ENCODE results near the gene UGT3A2. TPM values are rescaled to one million over a fixed set of nuclear protein-coding genes. Genes with fewer than 3 reads are reported as not detected.

Gene UGT3A2
- polyA plus RNA-seq, 1 of the 3 experiments (the other 2 are of a cell fraction): 0.05 TPM

DNA sequence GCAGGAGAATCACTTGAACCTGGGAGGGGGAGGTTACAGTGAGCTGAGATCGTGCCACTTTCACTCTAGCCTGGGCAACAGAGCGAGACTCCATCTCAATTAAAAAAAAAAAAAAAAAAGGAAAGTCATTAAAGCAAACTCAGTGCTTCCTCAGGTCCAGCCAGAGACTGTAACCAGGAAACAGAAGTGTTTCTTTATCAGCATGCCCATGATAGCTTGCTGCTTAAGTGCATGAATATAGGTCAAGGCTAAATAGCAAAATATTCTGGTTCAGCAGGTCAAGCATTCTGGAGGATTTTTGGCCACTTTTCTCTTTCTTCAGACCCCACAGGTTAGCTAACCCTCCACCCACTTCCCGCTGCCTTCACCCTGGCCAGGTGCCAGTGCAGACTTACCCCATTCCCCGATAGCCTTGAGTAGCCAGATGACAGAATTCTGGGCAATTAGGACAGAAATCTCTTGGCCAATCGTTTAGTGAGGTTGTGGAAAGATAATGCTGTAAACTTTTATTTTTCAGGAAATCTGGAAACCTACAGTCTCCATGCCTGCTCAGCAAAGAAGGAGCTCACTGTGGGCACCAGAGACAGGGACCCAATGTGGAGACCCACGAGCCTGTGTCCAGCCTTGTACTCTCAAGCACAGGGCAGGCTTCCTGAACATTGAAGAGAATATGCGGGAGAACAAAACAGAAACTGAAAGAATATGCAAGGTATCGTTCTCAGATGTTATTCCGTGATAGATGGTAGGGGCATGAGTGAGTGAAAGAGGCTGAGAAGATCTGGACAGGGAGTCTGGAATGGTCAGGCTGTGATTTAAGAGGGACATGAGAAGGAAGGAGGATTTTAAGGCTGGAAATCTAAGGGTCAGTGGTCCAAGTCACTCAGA lies 4.2 kb upstream of the UGT3A2 start:
- Histone ChIP-seq H3K36me3 (replicated peaks in 1 of 2; ENCODE audit: control insufficient read depth in 1 of 2, insufficient read depth in 2 of 2, low read length in 1 of 2) (no peaks in the 10 kb centered on the region), H3F3A (replicated peaks; ENCODE audit: insufficient read depth) (no peaks in the 10 kb centered on the region), H3K9me3 (no peaks in the 10 kb centered on the region), H3K79me2 (ENCODE audit: insufficient read depth) (no peaks in the 10 kb centered on the region), H3K9ac (no peak overlapping the region), H3K4me2 (peak overlapping the region; percentile 50; the same call in 1 of the 2 replicates), H3K9me2 (no peaks in the 10 kb centered on the region), H2AFZ (ENCODE audit: low read depth) (no peak overlapping the region), H4K20me1 (ENCODE audit: insufficient read depth) (no peaks in the 10 kb centered on the region), H3K4me3 (ENCODE audit: low read depth in 2 of 2, low read length in 1 of 2) (peak overlapping the region in 1 of 2 experiments; percentile 13; a peak in 2 of 4 replicates), H3K27me3 (ENCODE audit: insufficient read depth) (no peaks in the 10 kb centered on the region; the same call in 1 of the 2 replicates), H3K27ac (ENCODE audit: low read depth in 2 of 2, low read length in 1 of 2) (no peak overlapping the region), H3K4me1 (ENCODE audit: control insufficient read depth in 1 of 2, insufficient read depth in 2 of 2, low read depth in 1 of 2, low read length in 1 of 2) (peaks cover 0 to 8% of the 10 kb centered on the region in 2 experiments; a peak in 2 of 4 replicates)
- no peak for DNase-seq
- CTCF ChIA-PET: interaction anchor here (0.6 to 5.3 kb wide), 2 partner anchors 8 to 18 kb away, joined by 3 to 34 read pairs; no protein-coding TSS in a partner anchor
- POLR2A ChIA-PET: no interaction called here
- TF ChIP-seq MXI1 (IDR thresholded peaks at IDR 0.05; ENCODE audit: low read depth, low read length): no peak
- no peak for TF ChIP-seq EZH2phosphoT487 (IDR thresholded peaks at IDR 0.05; ENCODE audit: borderline replicate concordance, low read depth)
- TF ChIP-seq TEAD4 (IDR thresholded peaks at IDR 0.05; ENCODE audit: borderline replicate concordance, insufficient read depth): no peak
- TF ChIP-seq RAD21 (IDR thresholded peaks at IDR 0.05; ENCODE audit: low read length): no peak
- TF ChIP-seq TAF1 (IDR thresholded peaks at IDR 0.05; ENCODE audit: borderline replicate concordance, low read depth, low read length): no peak
- TF ChIP-seq CHD2 (IDR thresholded peaks at IDR 0.05; ENCODE audit: low read length, partially characterized antibody): no peak
- TF ChIP-seq, protein P1, sequence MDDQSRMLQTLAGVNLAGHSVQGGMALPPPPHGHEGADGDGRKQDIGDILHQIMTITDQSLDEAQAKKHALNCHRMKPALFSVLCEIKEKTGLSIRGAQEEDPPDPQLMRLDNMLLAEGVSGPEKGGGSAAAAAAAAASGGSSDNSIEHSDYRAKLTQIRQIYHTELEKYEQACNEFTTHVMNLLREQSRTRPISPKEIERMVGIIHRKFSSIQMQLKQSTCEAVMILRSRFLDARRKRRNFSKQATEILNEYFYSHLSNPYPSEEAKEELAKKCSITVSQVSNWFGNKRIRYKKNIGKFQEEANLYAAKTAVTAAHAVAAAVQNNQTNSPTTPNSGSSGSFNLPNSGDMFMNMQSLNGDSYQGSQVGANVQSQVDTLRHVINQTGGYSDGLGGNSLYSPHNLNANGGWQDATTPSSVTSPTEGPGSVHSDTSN (IDR thresholded peaks at IDR 0.05): no peak
- no peak for TF ChIP-seq ELF1 (IDR thresholded peaks at IDR 0.05)
- TF ChIP-seq SMC3 (IDR thresholded peaks at IDR 0.05; ENCODE audit: low read depth, low read length): no peak
- TF ChIP-seq, protein P2, sequence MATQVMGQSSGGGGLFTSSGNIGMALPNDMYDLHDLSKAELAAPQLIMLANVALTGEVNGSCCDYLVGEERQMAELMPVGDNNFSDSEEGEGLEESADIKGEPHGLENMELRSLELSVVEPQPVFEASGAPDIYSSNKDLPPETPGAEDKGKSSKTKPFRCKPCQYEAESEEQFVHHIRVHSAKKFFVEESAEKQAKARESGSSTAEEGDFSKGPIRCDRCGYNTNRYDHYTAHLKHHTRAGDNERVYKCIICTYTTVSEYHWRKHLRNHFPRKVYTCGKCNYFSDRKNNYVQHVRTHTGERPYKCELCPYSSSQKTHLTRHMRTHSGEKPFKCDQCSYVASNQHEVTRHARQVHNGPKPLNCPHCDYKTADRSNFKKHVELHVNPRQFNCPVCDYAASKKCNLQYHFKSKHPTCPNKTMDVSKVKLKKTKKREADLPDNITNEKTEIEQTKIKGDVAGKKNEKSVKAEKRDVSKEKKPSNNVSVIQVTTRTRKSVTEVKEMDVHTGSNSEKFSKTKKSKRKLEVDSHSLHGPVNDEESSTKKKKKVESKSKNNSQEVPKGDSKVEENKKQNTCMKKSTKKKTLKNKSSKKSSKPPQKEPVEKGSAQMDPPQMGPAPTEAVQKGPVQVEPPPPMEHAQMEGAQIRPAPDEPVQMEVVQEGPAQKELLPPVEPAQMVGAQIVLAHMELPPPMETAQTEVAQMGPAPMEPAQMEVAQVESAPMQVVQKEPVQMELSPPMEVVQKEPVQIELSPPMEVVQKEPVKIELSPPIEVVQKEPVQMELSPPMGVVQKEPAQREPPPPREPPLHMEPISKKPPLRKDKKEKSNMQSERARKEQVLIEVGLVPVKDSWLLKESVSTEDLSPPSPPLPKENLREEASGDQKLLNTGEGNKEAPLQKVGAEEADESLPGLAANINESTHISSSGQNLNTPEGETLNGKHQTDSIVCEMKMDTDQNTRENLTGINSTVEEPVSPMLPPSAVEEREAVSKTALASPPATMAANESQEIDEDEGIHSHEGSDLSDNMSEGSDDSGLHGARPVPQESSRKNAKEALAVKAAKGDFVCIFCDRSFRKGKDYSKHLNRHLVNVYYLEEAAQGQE (IDR thresholded peaks at IDR 0.05; ENCODE audit: low read depth, low read length): no peak
- TF ChIP-seq, protein P3, sequence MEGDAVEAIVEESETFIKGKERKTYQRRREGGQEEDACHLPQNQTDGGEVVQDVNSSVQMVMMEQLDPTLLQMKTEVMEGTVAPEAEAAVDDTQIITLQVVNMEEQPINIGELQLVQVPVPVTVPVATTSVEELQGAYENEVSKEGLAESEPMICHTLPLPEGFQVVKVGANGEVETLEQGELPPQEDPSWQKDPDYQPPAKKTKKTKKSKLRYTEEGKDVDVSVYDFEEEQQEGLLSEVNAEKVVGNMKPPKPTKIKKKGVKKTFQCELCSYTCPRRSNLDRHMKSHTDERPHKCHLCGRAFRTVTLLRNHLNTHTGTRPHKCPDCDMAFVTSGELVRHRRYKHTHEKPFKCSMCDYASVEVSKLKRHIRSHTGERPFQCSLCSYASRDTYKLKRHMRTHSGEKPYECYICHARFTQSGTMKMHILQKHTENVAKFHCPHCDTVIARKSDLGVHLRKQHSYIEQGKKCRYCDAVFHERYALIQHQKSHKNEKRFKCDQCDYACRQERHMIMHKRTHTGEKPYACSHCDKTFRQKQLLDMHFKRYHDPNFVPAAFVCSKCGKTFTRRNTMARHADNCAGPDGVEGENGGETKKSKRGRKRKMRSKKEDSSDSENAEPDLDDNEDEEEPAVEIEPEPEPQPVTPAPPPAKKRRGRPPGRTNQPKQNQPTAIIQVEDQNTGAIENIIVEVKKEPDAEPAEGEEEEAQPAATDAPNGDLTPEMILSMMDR (IDR thresholded peaks at IDR 0.05): no peak
- TF ChIP-seq GATA2 (CRISPR knock-in tag; IDR thresholded peaks at IDR 0.05): no peak
- TF ChIP-seq, protein P4, sequence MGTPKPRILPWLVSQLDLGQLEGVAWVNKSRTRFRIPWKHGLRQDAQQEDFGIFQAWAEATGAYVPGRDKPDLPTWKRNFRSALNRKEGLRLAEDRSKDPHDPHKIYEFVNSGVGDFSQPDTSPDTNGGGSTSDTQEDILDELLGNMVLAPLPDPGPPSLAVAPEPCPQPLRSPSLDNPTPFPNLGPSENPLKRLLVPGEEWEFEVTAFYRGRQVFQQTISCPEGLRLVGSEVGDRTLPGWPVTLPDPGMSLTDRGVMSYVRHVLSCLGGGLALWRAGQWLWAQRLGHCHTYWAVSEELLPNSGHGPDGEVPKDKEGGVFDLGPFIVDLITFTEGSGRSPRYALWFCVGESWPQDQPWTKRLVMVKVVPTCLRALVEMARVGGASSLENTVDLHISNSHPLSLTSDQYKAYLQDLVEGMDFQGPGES (IDR thresholded peaks at IDR 0.05; ENCODE audit: low read depth, low read length): no peak
- no peak for TF ChIP-seq EP300 (IDR thresholded peaks at IDR 0.05; ENCODE audit: borderline replicate concordance in 1 of 2, low read depth in 1 of 2, low read length in 1 of 2)
- TF ChIP-seq RCOR1 (IDR thresholded peaks at IDR 0.05; ENCODE audit: low read length): no peak
- TF ChIP-seq GABPA (IDR thresholded peaks at IDR 0.05; ENCODE audit: low read depth): no peak
- no peak for TF ChIP-seq RXRA (IDR thresholded peaks at IDR 0.05; ENCODE audit: borderline replicate concordance, low read depth)
- no peak for TF ChIP-seq MEF2A (IDR thresholded peaks at IDR 0.05; ENCODE audit: borderline replicate concordance, low read depth)
- TF ChIP-seq, protein P5, sequence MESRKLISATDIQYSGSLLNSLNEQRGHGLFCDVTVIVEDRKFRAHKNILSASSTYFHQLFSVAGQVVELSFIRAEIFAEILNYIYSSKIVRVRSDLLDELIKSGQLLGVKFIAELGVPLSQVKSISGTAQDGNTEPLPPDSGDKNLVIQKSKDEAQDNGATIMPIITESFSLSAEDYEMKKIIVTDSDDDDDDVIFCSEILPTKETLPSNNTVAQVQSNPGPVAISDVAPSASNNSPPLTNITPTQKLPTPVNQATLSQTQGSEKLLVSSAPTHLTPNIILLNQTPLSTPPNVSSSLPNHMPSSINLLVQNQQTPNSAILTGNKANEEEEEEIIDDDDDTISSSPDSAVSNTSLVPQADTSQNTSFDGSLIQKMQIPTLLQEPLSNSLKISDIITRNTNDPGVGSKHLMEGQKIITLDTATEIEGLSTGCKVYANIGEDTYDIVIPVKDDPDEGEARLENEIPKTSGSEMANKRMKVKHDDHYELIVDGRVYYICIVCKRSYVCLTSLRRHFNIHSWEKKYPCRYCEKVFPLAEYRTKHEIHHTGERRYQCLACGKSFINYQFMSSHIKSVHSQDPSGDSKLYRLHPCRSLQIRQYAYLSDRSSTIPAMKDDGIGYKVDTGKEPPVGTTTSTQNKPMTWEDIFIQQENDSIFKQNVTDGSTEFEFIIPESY (IDR thresholded peaks at IDR 0.05; ENCODE audit: borderline replicate concordance, low read depth): no peak
- WGBS (ENCODE audit: low lambda C conversion rate): 28% methylated on average over 9 of the region's 9 CpGs
